ENCODE results near the gene JPT1. TPM values are rescaled to one million over a fixed set of nuclear protein-coding genes. Genes with fewer than 3 reads are reported as not detected.

Gene JPT1
- total RNA-seq, 1 donor from 2014 or later, result 282 TPM

DNA sequence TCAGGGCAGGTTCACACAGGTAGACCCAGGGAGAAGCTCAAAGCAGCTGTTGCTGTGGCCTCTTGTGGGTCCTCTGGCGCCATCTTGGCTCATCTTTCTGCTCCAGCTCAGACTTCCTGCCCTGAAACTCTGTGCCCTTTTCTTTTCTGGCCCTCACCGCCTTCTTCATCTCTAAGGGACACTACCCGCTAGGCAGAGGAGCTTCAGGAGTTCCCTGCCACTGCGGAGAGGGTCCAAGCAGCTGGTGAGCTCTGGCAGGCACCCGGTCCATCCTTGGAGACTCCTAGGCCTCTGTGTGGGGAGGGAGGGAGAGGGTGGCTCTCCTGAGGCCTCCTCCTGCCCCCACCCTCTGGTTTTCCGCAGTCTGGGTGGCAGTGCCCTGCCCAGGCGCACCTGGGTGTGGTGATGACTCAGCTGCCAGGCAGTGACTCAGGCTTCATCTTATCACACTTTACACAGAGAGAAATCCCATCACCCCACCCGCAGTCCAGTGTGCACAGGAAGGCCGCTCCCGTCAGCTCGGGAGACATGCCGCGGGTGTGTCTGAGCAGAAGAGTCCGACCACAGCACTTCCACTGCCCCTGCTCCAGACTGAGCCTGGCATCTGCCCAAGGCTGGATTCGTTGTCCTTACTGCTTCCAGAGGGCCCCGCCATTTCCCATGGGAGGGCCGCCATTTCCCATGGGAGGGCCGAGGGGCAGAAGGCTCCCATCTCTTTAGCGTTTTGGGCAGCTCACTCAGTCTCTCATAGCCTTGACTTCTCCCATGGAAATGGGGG is 30.1 kb downstream of the JPT1 start:
- no peaks in the 10 kb centered on the region for H3K9me3 Mint-ChIP-seq (ENCODE audit: unreplicated experiment)
- Histone ChIP-seq H3K79me2 (ENCODE audit: insufficient read depth, low read length) (peaks cover 3% of the 10 kb centered on the region), H4K20me1 (ENCODE audit: insufficient read depth, low read length) (peaks cover under 1% of the 10 kb centered on the region), H3K36me3 (ENCODE audit: insufficient read depth, low read length) (peaks cover 4% of the 10 kb centered on the region), H3K27ac (ENCODE audit: low read depth, low read length) (peak overlapping the region; percentile 45), H3K27me3 (ENCODE audit: insufficient read depth, low read length) (no peaks in the 10 kb centered on the region), H3K9me3 (ENCODE audit: insufficient read depth, low read depth, low read length) (no peaks in the 10 kb centered on the region), H3K4me1 (ENCODE audit: insufficient read depth, low read length) (peaks cover 13% of the 10 kb centered on the region), H3K9ac (ENCODE audit: low read length) (no peak overlapping the region), H3K4me3 (ENCODE audit: insufficient read depth, low read depth, low read length) (no peak overlapping the region), H2AFZ (ENCODE audit: low read depth, low read length) (peak overlapping the region; percentile 42), H3K4me2 (ENCODE audit: low read length) (peak overlapping the region; percentile 74)
- DNase-seq (ENCODE audit: low read depth) (peak; percentile 79), FAIRE-seq (no peak)
- H3K27ac Mint-ChIP-seq (ENCODE audit: unreplicated experiment), result peak overlapping the region; percentile 41
- TF ChIP-seq EZH2 (IDR thresholded peaks at IDR 0.05; ENCODE audit: insufficient read depth, low read length), result no peak
- TF ChIP-seq, protein P1, sequence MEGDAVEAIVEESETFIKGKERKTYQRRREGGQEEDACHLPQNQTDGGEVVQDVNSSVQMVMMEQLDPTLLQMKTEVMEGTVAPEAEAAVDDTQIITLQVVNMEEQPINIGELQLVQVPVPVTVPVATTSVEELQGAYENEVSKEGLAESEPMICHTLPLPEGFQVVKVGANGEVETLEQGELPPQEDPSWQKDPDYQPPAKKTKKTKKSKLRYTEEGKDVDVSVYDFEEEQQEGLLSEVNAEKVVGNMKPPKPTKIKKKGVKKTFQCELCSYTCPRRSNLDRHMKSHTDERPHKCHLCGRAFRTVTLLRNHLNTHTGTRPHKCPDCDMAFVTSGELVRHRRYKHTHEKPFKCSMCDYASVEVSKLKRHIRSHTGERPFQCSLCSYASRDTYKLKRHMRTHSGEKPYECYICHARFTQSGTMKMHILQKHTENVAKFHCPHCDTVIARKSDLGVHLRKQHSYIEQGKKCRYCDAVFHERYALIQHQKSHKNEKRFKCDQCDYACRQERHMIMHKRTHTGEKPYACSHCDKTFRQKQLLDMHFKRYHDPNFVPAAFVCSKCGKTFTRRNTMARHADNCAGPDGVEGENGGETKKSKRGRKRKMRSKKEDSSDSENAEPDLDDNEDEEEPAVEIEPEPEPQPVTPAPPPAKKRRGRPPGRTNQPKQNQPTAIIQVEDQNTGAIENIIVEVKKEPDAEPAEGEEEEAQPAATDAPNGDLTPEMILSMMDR (IDR thresholded peaks at IDR 0.05; ENCODE audit: insufficient read depth, low read depth, low read length), result no peak
- H3K27me3 Mint-ChIP-seq (ENCODE audit: low read depth, unreplicated experiment), result no peaks in the 10 kb centered on the region
- H3K36me3 Mint-ChIP-seq (ENCODE audit: low read depth, unreplicated experiment), result peaks cover 6% of the 10 kb centered on the region
- H3K4me1 Mint-ChIP-seq (ENCODE audit: low read depth, unreplicated experiment), result peaks cover 9% of the 10 kb centered on the region
- H3K4me3 Mint-ChIP-seq (ENCODE audit: unreplicated experiment), result peak overlapping the region; percentile 60

DNA sequence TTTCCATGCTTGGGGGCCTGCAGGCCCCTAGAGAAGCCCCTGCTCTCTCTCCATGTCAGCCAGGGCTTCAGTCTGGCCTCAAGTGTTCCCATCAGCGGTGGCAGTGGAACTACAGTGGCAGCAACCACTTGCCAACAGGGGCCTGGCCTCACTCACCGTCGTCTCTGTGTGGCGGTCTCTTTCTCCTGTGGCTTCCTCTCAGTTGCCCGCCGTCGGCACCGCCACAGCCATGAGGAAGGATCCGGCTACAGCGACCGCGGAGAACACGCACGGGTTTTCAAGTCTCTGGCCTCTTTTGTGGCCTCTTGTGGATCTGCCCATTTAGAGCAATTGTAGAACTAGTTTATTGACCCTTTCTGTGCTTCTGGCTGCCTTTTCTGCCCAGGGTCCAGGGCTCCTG is 36.0 kb downstream of the JPT1 start:
- no peak overlapping the region for H3K4me3 Mint-ChIP-seq (ENCODE audit: unreplicated experiment)
- no peaks in the 10 kb centered on the region for H3K27me3 Mint-ChIP-seq (ENCODE audit: low read depth, unreplicated experiment)
- TF ChIP-seq EZH2 (IDR thresholded peaks at IDR 0.05; ENCODE audit: insufficient read depth, low read length), result no peak
- H3K9me3 ChIP-seq (ENCODE audit: insufficient read depth, low read depth, low read length), result no peaks in the 10 kb centered on the region
- no peak overlapping the region for H2AFZ ChIP-seq (ENCODE audit: low read depth, low read length)
- H3K79me2 ChIP-seq (ENCODE audit: insufficient read depth, low read length), result no peaks in the 10 kb centered on the region
- H4K20me1 ChIP-seq (ENCODE audit: insufficient read depth, low read length), result peaks cover 6% of the 10 kb centered on the region
- no peak overlapping the region for H3K4me3 ChIP-seq (ENCODE audit: insufficient read depth, low read depth, low read length)
- no peak overlapping the region for H3K27ac Mint-ChIP-seq (ENCODE audit: unreplicated experiment)
- no peaks in the 10 kb centered on the region for H3K9me3 Mint-ChIP-seq (ENCODE audit: unreplicated experiment)
- H3K4me2 ChIP-seq (ENCODE audit: low read length), result no peak overlapping the region
- no peak overlapping the region for H3K27ac ChIP-seq (ENCODE audit: low read depth, low read length)
- H3K4me1 ChIP-seq (ENCODE audit: insufficient read depth, low read length), result peaks cover 9% of the 10 kb centered on the region
- FAIRE-seq (no peak), DNase-seq (ENCODE audit: low read depth) (no peak)
- H3K36me3 ChIP-seq (ENCODE audit: insufficient read depth, low read length), result no peaks in the 10 kb centered on the region
- no peaks in the 10 kb centered on the region for H3K27me3 ChIP-seq (ENCODE audit: insufficient read depth, low read length)
- H3K4me1 Mint-ChIP-seq (ENCODE audit: low read depth, unreplicated experiment), result peaks cover 2% of the 10 kb centered on the region
- no peak overlapping the region for H3K9ac ChIP-seq (ENCODE audit: low read length)
- peaks cover 4% of the 10 kb centered on the region for H3K36me3 Mint-ChIP-seq (ENCODE audit: low read depth, unreplicated experiment)

DNA sequence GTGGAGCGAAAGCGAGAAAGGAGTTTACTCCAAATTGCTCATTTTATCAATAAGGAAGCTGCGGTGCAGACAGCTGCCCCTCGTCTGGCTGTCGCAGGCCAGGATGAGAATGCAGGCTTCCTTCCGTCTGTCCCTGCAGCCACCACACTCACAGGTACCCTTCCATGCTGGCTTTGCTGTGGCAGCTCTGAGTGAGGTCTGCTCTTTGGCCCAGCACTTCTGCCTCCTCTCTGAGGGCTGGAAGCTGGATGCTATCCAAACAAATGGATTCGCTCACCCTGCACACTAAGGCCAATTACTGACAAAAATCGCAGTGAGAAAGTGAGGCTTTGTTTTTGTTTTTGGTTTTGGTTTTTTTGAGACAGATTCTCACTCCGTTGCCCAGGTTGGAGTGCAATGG is 37.6 kb downstream of the JPT1 start:
- H3K4me3 ChIP-seq (ENCODE audit: insufficient read depth, low read depth, low read length), result no peak overlapping the region
- TF ChIP-seq, protein P1 (IDR thresholded peaks at IDR 0.05; ENCODE audit: insufficient read depth, low read depth, low read length), result no peak
- no peak for TF ChIP-seq EZH2 (IDR thresholded peaks at IDR 0.05; ENCODE audit: insufficient read depth, low read length)
- no peaks in the 10 kb centered on the region for H3K79me2 ChIP-seq (ENCODE audit: insufficient read depth, low read length)
- FAIRE-seq (no peak), DNase-seq (ENCODE audit: low read depth) (no peak)
- no peak overlapping the region for H3K9ac ChIP-seq (ENCODE audit: low read length)
- H4K20me1 ChIP-seq (ENCODE audit: insufficient read depth, low read length), result peaks cover 6% of the 10 kb centered on the region
- Mint-ChIP-seq H3K4me1 (ENCODE audit: low read depth, unreplicated experiment) (peaks cover 6% of the 10 kb centered on the region), H3K27ac (ENCODE audit: unreplicated experiment) (no peak overlapping the region), H3K36me3 (ENCODE audit: low read depth, unreplicated experiment) (peaks cover 7% of the 10 kb centered on the region), H3K27me3 (ENCODE audit: low read depth, unreplicated experiment) (no peaks in the 10 kb centered on the region), H3K9me3 (ENCODE audit: unreplicated experiment) (peaks cover 2% of the 10 kb centered on the region), H3K4me3 (ENCODE audit: unreplicated experiment) (no peak overlapping the region)
- H3K4me2 ChIP-seq (ENCODE audit: low read length), result no peak overlapping the region
- H3K27me3 ChIP-seq (ENCODE audit: insufficient read depth, low read length), result no peaks in the 10 kb centered on the region
- no peaks in the 10 kb centered on the region for H3K9me3 ChIP-seq (ENCODE audit: insufficient read depth, low read depth, low read length)
- no peak overlapping the region for H3K27ac ChIP-seq (ENCODE audit: low read depth, low read length)
- peaks cover 9% of the 10 kb centered on the region for H3K4me1 ChIP-seq (ENCODE audit: insufficient read depth, low read length)
- H2AFZ ChIP-seq (ENCODE audit: low read depth, low read length), result no peak overlapping the region
- H3K36me3 ChIP-seq (ENCODE audit: insufficient read depth, low read length), result no peaks in the 10 kb centered on the region
